GM12801 (cell line): ENCODE results near the gene SPANXN5.
"Not testable (repeated sequence)": the region's sequence is repeated elsewhere in the genome, so short reads cannot be mapped to it uniquely, and the experiment has no call there.

Source experiments
- TF ChIP-seq, protein P1 (sequence below): IDR thresholded peaks from one replicate; pipeline ENCODE4 v1.5.1; 2011; ENCODE audit warnings: control low read depth; ENCODE audit not compliant: insufficient read length; ENCODE audit errors: extremely low read depth

SPANXN5 gene, protein sequence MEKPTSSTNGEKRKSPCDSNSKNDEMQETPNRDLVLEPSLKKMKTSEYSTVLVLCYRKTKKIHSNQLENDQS

DNA sequence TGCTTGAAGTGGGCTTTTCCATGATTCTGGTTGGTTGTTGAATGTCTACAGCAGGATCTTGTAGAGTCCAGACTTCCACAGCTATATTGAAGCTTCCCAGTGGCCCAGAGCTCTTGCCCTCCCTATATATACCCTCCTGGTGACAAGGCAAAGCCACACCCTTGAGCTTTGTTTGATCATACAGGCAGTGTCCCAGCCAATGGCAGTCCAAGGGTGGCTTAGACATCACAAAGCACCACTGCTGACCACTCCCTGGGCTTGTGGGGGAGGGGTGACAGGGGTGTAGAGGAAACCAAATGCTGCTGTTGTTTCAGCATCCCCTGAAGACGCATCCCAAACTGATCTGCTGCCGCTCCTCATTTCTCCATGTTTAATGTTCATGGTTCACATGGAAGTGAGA lies at the start of gene SPANXN5:
TSS of gene SPANXN5 (minus strand) at position 101 of the 400 bp plus-strand sequence. CDS start at position 22, 79 bp downstream.
- TF ChIP-seq, protein P1, sequence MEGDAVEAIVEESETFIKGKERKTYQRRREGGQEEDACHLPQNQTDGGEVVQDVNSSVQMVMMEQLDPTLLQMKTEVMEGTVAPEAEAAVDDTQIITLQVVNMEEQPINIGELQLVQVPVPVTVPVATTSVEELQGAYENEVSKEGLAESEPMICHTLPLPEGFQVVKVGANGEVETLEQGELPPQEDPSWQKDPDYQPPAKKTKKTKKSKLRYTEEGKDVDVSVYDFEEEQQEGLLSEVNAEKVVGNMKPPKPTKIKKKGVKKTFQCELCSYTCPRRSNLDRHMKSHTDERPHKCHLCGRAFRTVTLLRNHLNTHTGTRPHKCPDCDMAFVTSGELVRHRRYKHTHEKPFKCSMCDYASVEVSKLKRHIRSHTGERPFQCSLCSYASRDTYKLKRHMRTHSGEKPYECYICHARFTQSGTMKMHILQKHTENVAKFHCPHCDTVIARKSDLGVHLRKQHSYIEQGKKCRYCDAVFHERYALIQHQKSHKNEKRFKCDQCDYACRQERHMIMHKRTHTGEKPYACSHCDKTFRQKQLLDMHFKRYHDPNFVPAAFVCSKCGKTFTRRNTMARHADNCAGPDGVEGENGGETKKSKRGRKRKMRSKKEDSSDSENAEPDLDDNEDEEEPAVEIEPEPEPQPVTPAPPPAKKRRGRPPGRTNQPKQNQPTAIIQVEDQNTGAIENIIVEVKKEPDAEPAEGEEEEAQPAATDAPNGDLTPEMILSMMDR = not testable (repeated sequence)

DNA sequence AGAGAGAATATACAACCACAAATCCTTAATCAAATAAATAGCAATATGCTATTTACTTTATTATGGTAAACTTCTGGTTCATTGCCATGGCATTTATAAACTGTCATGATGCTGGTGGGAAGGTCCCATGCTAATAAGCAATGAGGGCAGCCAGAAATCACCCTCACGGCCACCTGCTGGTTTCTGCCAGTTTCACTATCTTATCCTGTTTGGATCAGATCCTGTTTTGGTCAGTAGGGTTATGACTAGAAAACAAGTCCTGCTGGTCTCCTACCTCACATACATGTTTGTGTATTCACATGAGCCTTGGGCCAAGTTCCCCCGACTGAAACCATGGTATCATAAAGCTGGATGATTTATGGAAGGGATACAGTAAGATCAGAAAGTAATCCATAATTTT lies 41.9 kb upstream of the SPANXN5 start:
- TF ChIP-seq, protein P1 = no peak

DNA sequence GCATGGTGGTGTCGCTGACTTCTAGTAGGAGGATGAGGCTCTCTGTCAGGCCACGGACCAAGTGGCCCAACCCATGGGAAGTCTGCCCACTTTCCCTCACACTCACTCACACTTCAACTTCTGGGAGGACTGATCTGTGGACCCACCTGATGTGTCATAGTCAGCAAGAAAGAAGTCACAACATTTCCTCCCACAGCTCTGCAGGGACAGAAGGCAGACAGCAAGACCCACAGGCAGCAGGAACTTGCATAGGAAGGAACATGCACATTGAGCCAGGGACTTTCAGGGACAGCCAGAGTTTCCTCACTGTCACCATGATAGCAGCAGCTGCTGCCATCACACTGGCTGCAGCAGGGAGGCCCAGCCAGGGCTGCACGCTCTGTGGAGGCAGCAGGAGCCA lies 33.3 kb upstream of the SPANXN5 start:
- TF ChIP-seq, protein P1 = no peak

DNA sequence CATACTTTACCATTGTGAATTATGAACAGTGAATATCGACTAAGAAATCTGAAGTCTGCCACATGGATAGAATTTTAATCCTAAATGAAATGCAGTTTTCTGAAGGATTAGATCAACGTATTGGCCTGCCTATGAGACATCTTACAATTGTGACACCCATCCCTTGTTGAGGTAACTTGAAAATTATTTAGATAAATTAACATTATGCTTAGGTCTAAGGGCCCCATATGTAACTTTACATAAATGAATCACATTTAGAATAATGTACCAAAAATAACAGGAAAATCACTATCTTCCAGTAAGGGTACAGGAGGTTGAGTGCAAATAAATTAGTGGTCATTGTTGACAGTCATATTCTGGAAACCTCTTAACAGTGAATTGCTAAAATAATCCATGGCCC lies 27.4 kb upstream of the SPANXN5 start:
- TF ChIP-seq, protein P1 = no peak

DNA sequence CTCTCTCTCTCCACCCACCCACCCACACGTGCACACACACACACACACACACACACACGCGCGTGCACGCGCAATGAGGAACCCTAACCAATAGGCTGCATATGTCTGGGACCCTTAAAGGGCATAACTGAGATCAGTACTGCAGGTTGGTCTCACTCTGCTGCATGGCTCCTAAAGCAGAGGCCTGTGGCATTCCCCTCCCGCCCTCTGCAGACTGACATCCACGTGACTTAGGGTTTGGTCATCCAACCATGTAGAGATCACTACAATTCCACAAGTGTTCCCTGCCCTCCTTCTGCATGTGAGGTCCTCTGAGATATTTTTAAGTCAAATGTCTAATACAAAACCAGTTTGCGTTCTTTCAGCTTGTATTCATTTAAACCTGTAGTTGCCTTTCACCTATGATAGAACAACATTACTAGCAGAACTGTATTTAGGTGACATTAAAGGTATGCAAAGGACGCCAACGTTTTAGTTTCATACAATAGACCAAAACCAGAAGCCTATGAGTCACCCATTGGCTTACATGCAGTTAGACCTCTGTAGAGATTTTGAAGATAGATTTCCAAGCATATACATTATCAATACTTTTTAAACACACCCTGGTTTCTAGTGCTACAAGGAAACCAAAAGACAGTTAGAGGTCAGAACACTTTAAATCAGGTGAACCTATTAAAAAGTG lies 24.0 kb upstream of the SPANXN5 start:
- TF ChIP-seq, protein P1 = no peak

DNA sequence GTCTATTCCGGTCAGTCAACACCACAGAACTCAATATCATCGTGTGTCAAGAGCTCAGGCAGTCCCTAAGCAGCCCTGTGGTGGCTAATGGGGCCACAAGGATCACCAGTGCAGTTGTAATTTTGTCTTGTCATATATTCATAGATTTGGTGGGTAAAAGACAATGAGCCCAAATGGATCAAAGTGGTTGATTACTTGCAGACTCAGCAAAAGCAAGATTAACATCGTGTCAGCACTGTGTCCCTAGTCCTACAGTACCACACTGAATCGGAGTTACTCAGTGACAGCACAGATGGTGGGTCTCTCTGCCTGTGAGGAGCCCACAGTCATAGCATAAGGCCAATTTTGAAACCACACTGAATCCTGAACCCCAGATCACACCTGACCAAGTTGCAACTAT lies 22.6 kb upstream of the SPANXN5 start:
- TF ChIP-seq, protein P1 = no peak

DNA sequence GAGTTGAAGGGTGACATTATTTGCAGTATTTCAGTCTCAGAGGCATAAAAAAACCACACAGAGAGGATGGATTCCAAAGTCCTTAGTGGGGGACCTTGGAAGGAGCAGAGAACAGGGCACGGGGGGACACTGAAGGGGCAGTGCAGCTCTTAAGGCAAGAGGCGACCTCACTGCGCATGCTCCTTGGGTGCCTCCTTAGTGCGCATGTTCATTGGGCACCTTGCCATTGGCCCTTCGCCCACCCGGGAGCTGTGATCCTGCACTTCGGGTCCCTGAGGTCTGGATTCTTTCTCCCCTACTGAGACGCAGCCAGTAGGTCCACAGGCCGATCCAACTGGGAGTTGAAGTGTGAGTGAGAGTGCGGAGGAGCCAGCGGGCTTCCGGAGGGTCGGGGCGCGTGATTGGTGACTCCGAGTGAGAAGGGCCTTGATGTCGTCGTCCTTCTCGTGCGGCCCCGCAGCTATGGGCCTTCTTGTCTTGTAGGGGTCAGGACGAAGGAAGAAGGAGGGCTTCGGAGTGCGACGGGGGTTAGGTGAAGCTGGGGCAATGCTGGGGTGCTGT lies 13.9 kb upstream of the SPANXN5 start, which contains the start of gene XAGE5:
TSS of gene XAGE5 (plus strand) at position 223 of the 561 bp plus-strand sequence. CDS start 1,280 bp downstream, outside the sequence.
- TF ChIP-seq, protein P1 = no peak
